Left ventricle myocardium inferior (tissue), 1 donor: ENCODE data around the gene LUC7L3. TPM values are rescaled to one million over a fixed set of nuclear protein-coding genes. Genes with fewer than 3 reads are reported as not detected.

Source experiments
- DNase-seq: peaks from one replicate; pipeline ENCODE4 v3.0.0-alpha.2; 2020
- H3K27ac ChIP-seq: fragments of 200-600 bp; replicated peaks from 2 replicates; pipeline ENCODE4 v1.8.0; 2021
- H3K27me3 ChIP-seq: fragments of 200-600 bp; 2 replicates; pipeline ENCODE4 v1.8.0; 2021; ENCODE audit warnings: low read depth
- H3K36me3 ChIP-seq: fragments of 200-600 bp; 2 replicates; pipeline ENCODE4 v1.8.0; 2021
- H3K4me1 ChIP-seq: fragments of 200-600 bp; 2 replicates; pipeline ENCODE4 v1.8.0; 2021
- H3K4me3 ChIP-seq: fragments of 200-600 bp; 2 replicates; pipeline ENCODE4 v1.8.0; 2021; ENCODE audit warnings: mild to moderate bottlenecking, moderate library complexity
- H3K9me3 ChIP-seq: fragments of 200-600 bp; replicated peaks from 2 replicates; pipeline ENCODE4 v1.8.0; 2021
- CTCF ChIP-seq: fragments of 200-600 bp; IDR thresholded peaks from 2 replicates; pipeline ENCODE4 v1.8.0; 2021; ENCODE audit warnings: antibody characterized with exemption, mild to moderate bottlenecking, borderline replicate concordance
- intact Hi-C: fragments of 100-400 bp; cut with micrococcal nuclease; formaldehyde crosslinking; loops from one replicate; pipeline ENCODE4 v1.11.0; 2022
- total RNA-seq: library from RNA; stranded (reverse); fragmentation: NEBNext Ultra II Directional; extraction: Animal tissue kit (Norgen Biotek cat#: 25700); gene quantifications from one replicate; pipeline ENCODE4 v1.2.1, GENCODE V29; 2021
- donor health status: DM: no; HTN: yes; CAD: no; lungs with severe emphysema.

LUC7L3 gene
- total RNA-seq, 1 donor from 2014 or later, result 64.4 TPM

GRCh38 chr17:50688245-50688644 is 31.2 kb upstream of the LUC7L3 start:
- H3K27ac ChIP-seq, result no peak overlapping the region
- no peaks in the 10 kb centered on the region for H3K9me3 ChIP-seq
- peaks cover 10% of the 10 kb centered on the region for H3K36me3 ChIP-seq
- intact Hi-C loops, result no loop called here
- H3K27me3 ChIP-seq, result no peaks in the 10 kb centered on the region
- no peak for DNase-seq
- H3K4me1 ChIP-seq, result peaks cover 31% of the 10 kb centered on the region
- TF ChIP-seq CTCF, result no peak
- H3K4me3 ChIP-seq, result no peak overlapping the region

- Histone ChIP-seq H3K27ac (no peak overlapping the region), H3K9me3 (no peaks in the 10 kb centered on the region), H3K4me3 (no peak overlapping the region), H3K36me3 (peaks cover 20% of the 10 kb centered on the region), H3K27me3 (no peaks in the 10 kb centered on the region), H3K4me1 (peaks cover 31% of the 10 kb centered on the region)
- TF ChIP-seq CTCF, result no peak
- intact Hi-C loops, result no loop called here
- no peak for DNase-seq
These were observed 30.2 kb upstream of the LUC7L3 start for GRCh38 chr17:50689251-50689650.

DNA sequence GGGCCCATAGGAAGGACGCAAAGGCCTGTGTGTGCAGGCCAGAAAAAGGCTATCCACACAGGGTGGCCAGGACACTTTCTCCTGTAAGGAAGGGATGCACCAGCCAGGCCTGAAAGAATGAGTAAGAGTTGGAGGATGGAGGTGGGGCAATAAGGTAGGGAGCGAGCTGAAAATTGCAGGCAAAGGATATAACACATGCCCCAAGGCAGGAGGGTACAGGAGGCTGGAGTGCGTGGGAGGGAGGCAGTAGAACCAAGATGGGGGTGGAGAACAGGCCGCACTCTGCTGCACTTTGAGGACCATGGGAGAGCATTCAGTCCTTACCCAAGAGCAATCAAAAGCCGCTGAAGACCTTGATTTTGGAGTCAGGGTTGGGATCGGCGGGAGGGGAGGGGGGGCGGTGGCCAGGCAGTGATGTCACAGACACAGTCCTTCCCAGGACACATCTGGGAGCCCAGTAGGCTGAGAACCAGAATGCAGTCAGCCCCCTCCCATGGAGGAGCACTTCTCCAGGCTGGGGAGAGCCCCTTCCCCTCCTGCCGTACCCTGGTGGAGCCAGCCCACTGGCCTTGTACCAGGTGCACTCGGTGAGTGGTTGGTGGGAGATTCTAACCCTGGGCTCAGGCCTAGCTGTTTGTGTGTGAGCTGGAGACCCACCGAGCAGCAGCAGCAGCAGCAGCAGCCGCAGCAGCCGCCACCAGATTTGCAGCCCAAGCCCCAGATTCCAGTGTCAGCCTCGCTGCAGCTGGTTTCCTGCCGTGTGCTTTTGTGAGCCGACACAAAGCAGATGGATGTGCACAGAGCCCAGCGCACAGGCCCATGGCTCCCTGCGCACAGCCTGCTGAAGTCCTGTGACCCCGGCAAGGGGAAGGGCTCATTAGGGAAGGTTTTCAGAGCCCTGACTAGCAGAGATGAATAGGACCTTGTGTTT is 29.2 kb upstream of the LUC7L3 start:
- peaks cover 30% of the 10 kb centered on the region for H3K36me3 ChIP-seq
- H3K27me3 ChIP-seq, result no peaks in the 10 kb centered on the region
- H3K27ac ChIP-seq, result no peak overlapping the region
- no peak for DNase-seq
- no peak for TF ChIP-seq CTCF
- peaks cover 36% of the 10 kb centered on the region for H3K4me1 ChIP-seq
- intact Hi-C loops, result loop anchor here (10.0 kb wide), 1 partner anchor 135 kb away; no protein-coding TSS in a partner anchor
- no peak overlapping the region for H3K4me3 ChIP-seq
- no peaks in the 10 kb centered on the region for H3K9me3 ChIP-seq

- intact Hi-C loops, result loop anchor here (10.0 kb wide), 1 partner anchor 136 kb away; no protein-coding TSS in a partner anchor
- DNase-seq, result no peak
- Histone ChIP-seq H3K27ac (no peak overlapping the region), H3K36me3 (peaks cover 38% of the 10 kb centered on the region), H3K4me3 (no peak overlapping the region), H3K27me3 (no peaks in the 10 kb centered on the region), H3K4me1 (peaks cover 44% of the 10 kb centered on the region), H3K9me3 (no peaks in the 10 kb centered on the region)
- no peak for TF ChIP-seq CTCF
These were observed 28.4 kb upstream of the LUC7L3 start for GRCh38 chr17:50690887-50691549.

- no peak overlapping the region for H3K4me3 ChIP-seq
- DNase-seq, result no peak
- no peak overlapping the region for H3K27ac ChIP-seq
- peaks cover 46% of the 10 kb centered on the region for H3K4me1 ChIP-seq
- peaks cover 46% of the 10 kb centered on the region for H3K36me3 ChIP-seq
- no peaks in the 10 kb centered on the region for H3K9me3 ChIP-seq
- H3K27me3 ChIP-seq, result no peaks in the 10 kb centered on the region
- intact Hi-C loops, result loop anchor here (10.0 kb wide), 1 partner anchor 137 kb away; no protein-coding TSS in a partner anchor
- no peak for TF ChIP-seq CTCF
These were observed 27.6 kb upstream of the LUC7L3 start for GRCh38 chr17:50691550-50692447.
